Measurements from ENCODE around the gene UBA3.

The UBA3 gene

GRCh38 chr3:69080233-69080920, at the start of gene UBA3:
UBA3 (minus strand) TSS chr3:69080365; CDS start chr3:69080353, 12 bp downstream.
- DNase-seq = peak; percentile 93

GRCh38 chr3:69129531-69129930, 49.4 kb upstream of the UBA3 start:
- no peak for DNase-seq

DNA sequence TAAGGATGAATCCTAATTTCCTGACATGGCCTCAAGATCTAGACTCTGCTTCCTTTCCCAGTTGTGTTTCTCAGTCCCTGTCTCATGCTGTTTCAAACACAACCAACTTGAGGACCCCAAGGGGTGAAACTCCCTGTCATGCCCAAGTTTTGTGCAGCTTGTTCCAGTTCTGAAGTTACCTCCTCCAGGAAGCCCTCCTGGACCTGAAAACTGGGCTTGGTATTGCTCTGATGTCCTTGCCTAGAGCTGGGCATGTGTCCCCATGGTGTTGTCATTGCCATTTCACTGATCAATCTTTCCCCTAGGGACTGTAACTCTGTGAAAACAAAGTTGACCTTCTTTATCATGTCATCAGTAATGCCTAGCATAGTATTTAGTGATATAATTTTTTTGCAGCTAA, 48.3 kb upstream of the UBA3 start:
- DNase-seq = no peak

DNA sequence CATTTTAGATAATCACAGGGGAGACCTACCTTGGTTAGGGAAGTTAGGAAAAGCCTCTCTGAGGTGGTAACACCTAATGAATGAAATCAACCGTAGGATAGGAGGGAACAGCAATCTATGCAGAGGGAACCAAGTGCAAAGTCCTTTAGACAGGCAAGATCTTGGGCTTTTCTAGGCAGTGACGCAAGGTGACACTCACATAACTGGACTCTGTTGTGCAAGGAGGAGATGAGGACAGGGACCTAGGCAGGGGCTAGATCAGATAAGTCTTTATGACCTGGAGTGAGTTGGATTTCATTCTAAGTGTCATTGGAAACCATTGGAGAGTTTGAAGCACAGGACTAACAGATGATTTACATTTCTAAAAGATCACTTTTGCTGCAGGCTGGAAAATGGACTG, 46.8 kb upstream of the UBA3 start:
- no peak for DNase-seq

GRCh38 chr3:69126216-69126615, 46.1 kb upstream of the UBA3 start:
- DNase-seq = no peak

DNA sequence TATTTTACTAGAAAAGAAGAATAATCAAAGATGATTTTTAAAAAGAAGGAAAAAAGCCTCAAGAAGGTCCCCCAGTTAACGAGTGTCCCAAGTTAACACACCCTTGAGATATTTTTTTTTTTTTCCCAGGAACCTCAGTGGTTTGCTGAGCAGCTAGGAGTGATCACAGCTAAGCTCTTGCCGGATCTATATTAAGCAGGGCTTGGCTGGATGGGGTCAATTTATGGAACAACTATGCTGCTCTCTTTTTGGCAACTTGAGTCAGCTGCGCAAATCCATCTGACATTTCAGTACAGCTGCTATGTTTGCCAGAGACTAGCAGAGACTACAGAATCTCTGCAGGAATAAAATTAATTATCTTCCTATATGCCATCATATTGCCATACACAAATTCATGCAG, 42.2 kb upstream of the UBA3 start, which contains the start of gene LMOD3:
Gene LMOD3, minus strand, starts transcription at position 193 of the 400 bp plus-strand sequence. CDS start 209 bp downstream, outside the sequence.
- DNase-seq = no peak

DNA sequence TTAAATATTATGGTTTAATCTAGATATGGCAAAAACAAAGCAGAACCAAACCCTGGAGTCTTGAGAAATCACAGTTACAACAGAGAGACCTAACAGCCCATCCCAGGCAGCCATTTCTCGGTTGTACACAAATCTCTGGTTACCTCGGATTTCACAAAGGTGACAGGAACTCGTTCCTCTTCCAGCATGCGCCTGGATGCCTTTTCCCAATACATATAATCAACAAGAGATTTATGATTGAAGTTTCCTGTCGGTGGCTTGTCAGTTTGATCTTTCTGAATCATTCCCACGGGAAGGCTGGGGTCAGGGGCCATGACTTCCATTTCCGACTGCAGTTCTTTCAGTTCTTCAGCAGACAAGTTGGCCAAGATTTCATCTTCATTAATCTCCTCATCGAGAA, 41.8 kb upstream of the UBA3 start:
- DNase-seq = no peak

DNA sequence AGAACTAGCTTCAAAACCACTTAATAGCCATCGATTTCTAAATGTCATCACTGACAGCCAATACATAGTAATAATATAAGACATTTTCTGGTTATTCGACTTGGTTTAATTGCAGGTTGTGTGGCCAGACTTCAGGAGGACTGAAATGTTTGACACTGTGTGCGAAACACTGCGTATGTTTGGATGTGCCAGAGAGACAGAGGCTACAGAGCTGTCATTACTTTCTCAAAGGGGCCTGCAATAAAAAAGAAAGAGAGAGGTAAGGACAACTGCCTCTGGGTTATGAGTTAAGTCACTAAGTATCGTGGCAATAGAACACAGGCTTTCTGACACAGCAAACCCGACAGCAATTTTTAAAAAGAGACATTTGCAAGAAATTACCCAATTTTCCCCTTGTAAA, 41.3 kb upstream of the UBA3 start:
- DNase-seq = no peak

DNA sequence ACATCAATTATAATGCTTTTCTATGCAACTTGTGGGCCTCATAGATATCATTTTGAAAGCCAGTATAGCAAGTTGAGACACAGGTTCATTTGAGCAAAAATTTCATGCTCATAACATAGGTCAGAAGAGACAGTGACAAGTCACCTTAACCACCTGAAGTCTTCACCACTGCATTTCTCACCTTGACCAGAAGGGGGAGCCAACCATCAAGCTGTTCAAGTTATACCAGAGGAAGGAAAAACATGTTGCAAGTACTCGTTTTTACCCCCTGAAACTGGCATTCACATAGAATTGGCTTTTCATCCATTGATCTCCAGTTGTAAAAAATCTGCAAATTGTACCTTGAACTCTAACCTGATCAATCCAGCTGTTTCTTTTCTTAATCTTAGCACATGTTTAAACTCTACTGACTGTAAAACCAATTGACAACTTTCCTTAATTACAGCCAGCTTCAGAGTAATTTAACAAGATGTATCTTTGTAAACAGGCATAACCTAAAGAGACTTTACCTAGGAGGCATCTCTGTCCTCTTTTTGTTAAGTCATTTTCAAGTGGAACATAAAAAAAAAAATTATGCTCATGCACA, 40.8 kb upstream of the UBA3 start:
- DNase-seq = peak; percentile 82

- no peak for DNase-seq
Measured at GRCh38 chr3:69119681-69120080, 39.5 kb upstream of the UBA3 start.

DNA sequence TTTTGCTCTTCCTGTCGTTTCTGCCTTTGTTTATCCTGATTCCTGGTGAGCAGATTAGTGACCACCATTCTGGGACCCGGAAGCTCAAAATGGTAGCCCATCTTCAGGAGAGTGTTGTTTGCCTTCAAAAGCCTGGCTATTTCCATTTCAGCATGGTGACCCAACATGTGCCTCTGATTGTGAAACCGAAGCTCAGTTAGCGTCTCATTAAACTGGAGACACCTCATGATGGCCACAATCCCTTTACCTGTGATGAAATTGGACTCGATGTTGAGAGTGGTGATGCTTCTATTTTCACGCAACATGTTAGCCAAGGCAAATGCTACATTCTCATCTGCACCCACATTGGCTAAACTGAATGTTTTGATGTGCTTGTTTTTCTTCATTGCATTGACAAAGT, 39.0 kb upstream of the UBA3 start:
- no peak for DNase-seq

DNA sequence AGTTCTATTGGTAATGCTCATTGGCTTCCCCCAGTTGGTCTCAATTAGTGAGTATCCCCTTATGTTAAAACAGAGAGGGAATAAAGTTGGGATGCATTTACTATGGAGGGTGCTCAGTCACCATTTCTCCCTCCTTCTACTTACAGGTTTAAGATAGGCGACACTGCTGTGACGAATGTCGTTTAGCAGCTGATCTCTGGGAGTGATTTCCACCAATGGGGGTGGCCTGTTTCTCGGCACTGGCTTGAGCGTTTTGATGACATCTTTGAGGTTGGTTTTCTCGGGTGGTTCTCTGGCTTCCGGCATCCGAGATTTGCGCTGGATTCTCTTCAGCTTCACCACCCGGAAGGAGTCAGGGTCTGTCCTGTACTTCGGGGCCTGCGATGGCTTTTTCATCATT, 38.4 kb upstream of the UBA3 start:
- no peak for DNase-seq

- peak; percentile 82 for DNase-seq
Measured at GRCh38 chr3:69116897-69117296, 36.7 kb upstream of the UBA3 start.

DNA sequence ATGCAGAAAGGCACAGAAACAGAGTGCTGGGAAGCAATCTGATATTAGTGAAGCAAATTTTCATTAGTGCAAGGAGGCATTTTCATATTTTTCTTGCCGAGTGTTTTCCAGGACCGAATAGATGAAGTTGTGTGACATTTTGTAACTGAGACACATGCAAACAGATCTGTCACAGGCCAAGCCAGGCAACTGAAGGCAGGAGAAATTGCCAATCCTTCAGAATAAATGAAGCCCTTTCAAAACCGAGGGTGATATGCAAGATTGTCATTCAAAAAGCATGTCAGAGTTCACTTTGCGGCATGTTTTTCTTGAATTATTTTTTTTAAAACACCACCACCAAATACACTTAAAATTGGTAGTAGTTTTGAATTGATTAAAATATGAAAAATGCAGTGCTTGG, 36.0 kb upstream of the UBA3 start:
- no peak for DNase-seq

- no peak for DNase-seq
Measured at GRCh38 chr3:69115731-69116130, 35.6 kb upstream of the UBA3 start.

- DNase-seq = no peak
Measured at GRCh38 chr3:69113536-69113935, 33.4 kb upstream of the UBA3 start.

GRCh38 chr3:69110941-69111546, 30.9 kb upstream of the UBA3 start:
- DNase-seq = no peak

- no peak for DNase-seq
Measured at GRCh38 chr3:69108811-69109210, 28.6 kb upstream of the UBA3 start.

DNA sequence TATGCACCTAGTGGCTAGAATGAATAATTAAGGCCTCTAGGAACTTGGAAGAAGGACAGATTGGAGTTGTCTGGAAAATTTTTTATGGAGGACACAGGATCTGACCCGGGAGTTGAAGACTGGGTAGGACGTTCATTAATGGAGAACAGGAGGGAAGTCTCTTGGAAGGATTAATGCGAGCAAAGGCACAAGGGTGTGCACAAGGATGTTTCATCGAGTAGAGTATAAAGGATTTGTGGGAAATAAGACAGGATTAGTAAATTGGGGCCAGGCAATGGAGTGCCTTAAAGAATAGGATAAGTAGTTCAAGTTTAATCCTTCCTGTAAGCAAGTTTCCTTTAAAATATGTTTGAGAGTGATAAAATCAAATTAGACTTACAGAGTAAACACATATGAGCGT, 27.7 kb upstream of the UBA3 start:
- DNase-seq = no peak

- DNase-seq = no peak
Measured at GRCh38 chr3:69105320-69105719, 25.2 kb upstream of the UBA3 start.

- DNase-seq = no peak
Measured at GRCh38 chr3:69104586-69104985, 24.4 kb upstream of the UBA3 start.

DNA sequence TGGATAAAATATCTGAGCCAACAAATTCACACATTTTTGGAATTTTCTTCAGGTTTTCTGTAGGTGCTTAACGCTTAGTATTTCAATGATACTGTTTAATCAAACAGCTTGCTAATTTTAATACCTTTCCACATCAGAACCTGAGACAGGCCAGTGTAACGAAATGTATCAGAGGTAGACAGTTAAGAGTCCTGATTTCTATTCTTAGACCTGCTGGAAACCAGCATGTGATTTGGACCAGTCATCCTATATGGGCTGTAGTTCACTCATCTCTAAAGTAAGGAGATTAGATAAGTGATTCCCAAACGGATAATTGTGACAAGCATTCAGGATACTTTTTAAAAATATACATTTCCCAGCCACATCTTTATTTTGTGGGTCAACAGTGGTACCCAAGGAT, 23.0 kb upstream of the UBA3 start:
- DNase-seq = no peak

DNA sequence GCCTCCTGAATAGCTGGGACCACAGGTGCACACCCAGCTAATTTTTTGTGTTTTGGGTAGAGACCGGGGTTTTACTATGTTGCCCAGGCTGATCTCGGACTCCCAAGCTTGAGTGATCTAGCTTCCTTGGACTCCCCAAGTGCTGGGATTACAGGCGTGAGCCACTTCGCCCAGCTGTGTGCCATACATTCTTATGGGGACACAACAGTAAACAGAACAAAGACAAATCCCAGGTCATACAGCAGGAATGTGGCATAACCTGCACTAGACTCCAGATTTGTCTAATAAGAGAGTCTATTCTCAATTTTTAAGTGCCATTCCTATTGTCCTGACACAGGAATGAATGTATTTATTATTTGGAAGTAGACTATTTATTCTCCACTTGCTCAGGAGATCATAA, 22.2 kb upstream of the UBA3 start:
- DNase-seq = no peak

DNA sequence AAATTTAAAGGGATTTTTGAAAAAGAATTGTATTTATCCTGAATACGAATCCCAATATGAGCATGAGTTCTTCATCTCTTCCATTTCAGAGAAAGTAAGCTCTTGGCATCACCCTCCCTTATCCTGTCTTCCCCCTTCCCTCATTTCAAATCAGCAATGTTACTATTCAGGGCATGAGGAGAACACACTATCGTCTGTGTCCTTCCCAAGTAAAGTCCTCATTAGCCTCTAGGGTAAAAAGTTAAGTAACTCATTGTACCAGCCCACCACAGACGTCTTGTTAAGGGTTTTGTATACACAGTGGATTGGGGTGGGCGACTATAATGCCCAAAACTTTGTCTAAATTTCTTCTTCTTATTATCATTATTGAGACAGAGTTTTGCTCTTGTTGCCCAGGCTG, 19.4 kb upstream of the UBA3 start:
- DNase-seq = no peak

Measured in midbrain (tissue), 1 donor.